ENCODE measurements around the gene ZNF273.

DNA sequence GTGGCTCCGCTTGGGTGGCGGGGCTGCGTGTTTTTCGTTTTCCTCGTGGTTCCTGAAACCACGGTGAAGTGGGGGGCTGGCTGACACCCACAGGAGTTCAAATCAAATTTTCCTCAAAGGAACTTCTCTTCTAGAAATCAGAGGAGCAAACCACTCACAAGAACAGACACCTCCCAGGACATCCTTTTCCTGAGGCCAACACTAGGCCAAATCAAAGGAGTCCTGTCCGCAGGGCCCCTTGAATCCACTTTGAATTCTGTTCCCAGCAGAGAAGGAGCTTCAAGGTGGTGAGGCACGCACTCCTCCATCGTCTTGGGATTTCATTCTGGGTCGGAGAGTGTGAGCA, 29.9 kb upstream of the ZNF273 start:
- TF ChIP-seq POLR2A (IDR thresholded peaks at IDR 0.05), result no peak
- TF ChIP-seq POLR2AphosphoS5 (IDR thresholded peaks at IDR 0.05), result no peak
- TF ChIP-seq CTCF (IDR thresholded peaks at IDR 0.05), result no peak

Measured in breast epithelium (tissue), 3 donors.